ENCODE measurements around the gene CDH4. TPM values are rescaled to one million over a fixed set of nuclear protein-coding genes. Genes with fewer than 3 reads are reported as not detected.
A peak's percentile ranks its signal among the peaks of the same experiment; 100 is the strongest.

CDH4 gene
- total RNA-seq, 1 donor from 2014 or later, result 0.17 TPM

GRCh38 chr20:61659246-61659993 is 407.4 kb downstream of the CDH4 start:
- DNase-seq, result no peak

- DNase-seq, result no peak
Measured at GRCh38 chr20:61659994-61660346, 407.9 kb downstream of the CDH4 start.

- DNase-seq, result no peak
Measured at GRCh38 chr20:61660559-61660958, 408.5 kb downstream of the CDH4 start.

- DNase-seq, result no peak
Measured at GRCh38 chr20:61661025-61661424, 409.0 kb downstream of the CDH4 start.

GRCh38 chr20:61661583-61661982 is 409.5 kb downstream of the CDH4 start:
- no peak for DNase-seq

- no peak for DNase-seq
Measured at GRCh38 chr20:61662226-61662967, 410.3 kb downstream of the CDH4 start.

GRCh38 chr20:61662968-61663331 is 410.9 kb downstream of the CDH4 start:
- DNase-seq, result no peak

GRCh38 chr20:61663521-61664425 is 411.7 kb downstream of the CDH4 start:
- no peak for DNase-seq

- peak; percentile 18 for DNase-seq
Measured at GRCh38 chr20:61664556-61665320, 412.7 kb downstream of the CDH4 start.

GRCh38 chr20:61665528-61666470 is 413.7 kb downstream of the CDH4 start:
- DNase-seq, result no peak

- DNase-seq, result no peak
Measured at GRCh38 chr20:61666471-61666832, 414.4 kb downstream of the CDH4 start.

- no peak for DNase-seq
Measured at GRCh38 chr20:61667056-61667792, 415.2 kb downstream of the CDH4 start.

- DNase-seq, result no peak
Measured at GRCh38 chr20:61668065-61668650, 416.1 kb downstream of the CDH4 start.

GRCh38 chr20:61668771-61669503 is 416.9 kb downstream of the CDH4 start:
- DNase-seq, result no peak

GRCh38 chr20:61670274-61670673 is 418.2 kb downstream of the CDH4 start:
- DNase-seq, result no peak

- DNase-seq, result no peak
Measured at GRCh38 chr20:61671559-61671958, 419.5 kb downstream of the CDH4 start.

GRCh38 chr20:61673152-61673847 is 421.2 kb downstream of the CDH4 start:
- DNase-seq, result no peak

GRCh38 chr20:61674121-61674520 is 422.1 kb downstream of the CDH4 start:
- no peak for DNase-seq

GRCh38 chr20:61674688-61675087 is 422.6 kb downstream of the CDH4 start:
- DNase-seq, result no peak

All from dermis blood vessel endothelial cell (primary cell).